HepG2 (cell line): ENCODE results near the gene TOLLIP.

Experiments
- CAMTA2 ChIP-seq: sonication (generic); formaldehyde crosslinking; IDR thresholded peaks from 2 replicates; pipeline ENCODE4 v1.4.0; 2020; ENCODE audit warnings: mild to moderate bottlenecking, missing genetic modification reagents, borderline replicate concordance
- MAX ChIP-seq: IDR thresholded peaks from 2 replicates; pipeline ENCODE4 v1.6.1; 2012; ENCODE audit warnings: inconsistent platforms
- NR3C1 ChIP-seq: sonication (generic); formaldehyde crosslinking; IDR thresholded peaks from 2 replicates; pipeline ENCODE4 v1.4.0; 2020; ENCODE audit warnings: missing genetic modification reagents
- POLR2AphosphoS5 ChIP-seq: IDR thresholded peaks from 2 replicates; pipeline ENCODE4 v1.6.1; 2012; ENCODE audit warnings: low read depth, low read length
- RAD21 ChIP-seq: fragments of 450-650 bp; formaldehyde crosslinking; IDR thresholded peaks from 2 replicates; pipeline ENCODE4 v1.5.0; 2020; ENCODE audit warnings: mild to moderate bottlenecking
- SUZ12 ChIP-seq: fragments of 150-350 bp; IDR thresholded peaks from 2 replicates; pipeline ENCODE4 v1.6.1; 2014; ENCODE audit warnings: low read depth, low read length
- ZBTB7A ChIP-seq: sonication (generic); formaldehyde crosslinking; IDR thresholded peaks from 2 replicates; pipeline ENCODE4 v1.8.0; 2022; ENCODE audit warnings: mild to moderate bottlenecking, missing genetic modification reagents
- ZFYVE20 ChIP-seq: sonication (generic); formaldehyde crosslinking; IDR thresholded peaks from 2 replicates; pipeline ENCODE4 v1.8.0; 2023; ENCODE audit warnings: low read depth, mild to moderate bottlenecking, moderate library complexity, missing genetic modification reagents, borderline replicate concordance
- ZSCAN5A ChIP-seq: sonication (generic); formaldehyde crosslinking; IDR thresholded peaks from 2 replicates; pipeline ENCODE4 v1.8.0; 2022; ENCODE audit warnings: mild to moderate bottlenecking, missing genetic modification reagents, borderline replicate concordance

GRCh38 chr11:1336836-1337646 is 27.6 kb upstream of the TOLLIP start:
- no peak for TF ChIP-seq POLR2AphosphoS5
- TF ChIP-seq ZBTB7A (CRISPR knock-in tag) = no peak
- TF ChIP-seq ZFYVE20 (CRISPR knock-in tag) = no peak
- no peak for TF ChIP-seq RAD21 (CRISPR knock-in tag)
- no peak for TF ChIP-seq CAMTA2
- TF ChIP-seq NR3C1 = no peak
- no peak for TF ChIP-seq MAX
- no peak for TF ChIP-seq ZSCAN5A (CRISPR knock-in tag)
- no peak for TF ChIP-seq SUZ12
